HG02852 (cell line): ENCODE results near the gene INPP5K.
"Not testable (repeated sequence)": the region's sequence is repeated elsewhere in the genome, so short reads cannot be mapped to it uniquely, and the experiment has no call there.

Experiments used
- ATAC-seq: cut with Tn5 transposase; IDR thresholded peaks from one replicate; pipeline ENCODE4 v1.9.1; 2021; ENCODE audit warnings: mild to moderate bottlenecking, moderate library complexity; ENCODE audit not compliant: unreplicated experiment

Gene INPP5K

GRCh38 chr17:1548032-1548431 lies 31.6 kb upstream of the INPP5K start:
- ATAC-seq: no peak

DNA sequence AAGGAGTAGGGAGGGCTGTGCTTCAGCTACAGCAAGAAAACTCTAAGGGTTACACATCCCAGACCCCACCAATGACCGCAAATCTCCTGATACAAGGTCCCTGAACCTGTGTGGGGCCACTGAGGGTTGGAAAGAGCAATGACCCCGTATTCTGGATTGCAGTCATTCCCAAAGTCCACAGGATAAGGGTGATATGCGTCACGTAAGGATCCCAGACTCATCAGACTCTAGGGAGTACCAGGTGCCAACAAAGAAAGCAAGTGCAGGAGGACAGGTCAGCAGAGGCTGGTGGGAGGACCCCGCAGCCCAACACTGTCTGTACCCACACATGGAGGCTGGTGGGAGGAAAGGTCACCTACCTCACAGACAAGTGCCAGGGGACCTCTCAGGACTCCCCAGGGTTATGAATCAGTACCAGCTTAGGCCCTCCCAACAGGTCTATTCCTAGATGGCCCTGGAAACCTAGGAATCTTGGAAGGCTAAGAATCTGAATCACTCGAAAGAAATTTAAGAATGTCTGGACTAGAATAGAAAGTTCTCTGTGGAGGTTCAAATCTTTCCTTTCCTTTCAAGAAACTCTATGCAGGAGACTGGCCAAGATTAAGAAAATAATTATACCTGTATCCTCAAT lies 30.0 kb upstream of the INPP5K start:
- ATAC-seq: no peak

- ATAC-seq: no peak
Measured at GRCh38 chr17:1545618-1546017, 29.2 kb upstream of the INPP5K start.

- no peak for ATAC-seq
Measured at GRCh38 chr17:1542316-1542715, 25.9 kb upstream of the INPP5K start.

DNA sequence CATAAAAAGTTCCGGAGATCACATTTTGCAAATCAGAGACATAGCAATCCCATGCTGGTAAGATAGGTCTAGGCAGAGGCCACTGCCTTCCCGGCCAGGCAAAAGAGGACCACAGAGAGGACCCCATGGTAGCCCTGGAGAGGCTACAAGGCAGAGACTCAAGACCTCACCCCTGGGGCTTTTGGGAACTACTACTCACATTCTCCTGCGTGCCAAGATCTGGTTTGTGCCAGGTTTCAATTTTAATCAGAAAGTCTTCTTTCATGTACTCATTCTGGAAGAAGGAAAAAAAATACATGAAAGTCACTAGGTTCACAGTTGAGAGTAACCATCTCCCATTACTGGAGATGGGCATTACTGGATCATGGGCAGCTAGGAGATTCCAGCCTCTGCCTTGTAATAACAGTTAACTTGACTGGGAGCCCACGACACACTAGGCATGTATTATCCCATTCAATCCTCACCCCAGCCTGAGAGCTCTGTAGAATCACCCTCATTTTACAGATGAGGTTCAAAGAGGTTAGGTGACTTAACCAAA lies 25.0 kb upstream of the INPP5K start:
- no peak for ATAC-seq

DNA sequence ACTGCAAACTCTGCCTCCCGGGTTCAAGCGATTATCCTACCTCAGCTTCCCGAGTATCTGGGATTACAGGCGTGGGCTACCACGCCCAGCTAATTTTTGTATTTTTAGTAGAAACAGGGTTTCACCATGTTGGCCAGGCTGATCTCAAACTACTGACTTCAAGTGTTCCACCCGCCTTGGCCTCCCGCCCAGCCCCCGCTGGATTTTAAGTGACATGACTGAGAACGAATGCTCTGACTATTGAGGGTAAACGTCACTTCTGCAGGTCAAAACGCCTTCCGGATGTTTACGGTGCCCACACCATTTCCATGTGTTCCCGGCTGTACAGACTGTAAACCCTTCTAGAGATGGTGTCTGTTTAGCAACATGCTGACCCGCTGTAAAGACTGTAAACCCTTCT lies 23.4 kb upstream of the INPP5K start:
- ATAC-seq: no peak

GRCh38 chr17:1535737-1536136 lies 19.3 kb upstream of the INPP5K start:
- ATAC-seq: no peak

GRCh38 chr17:1533661-1534325 lies 17.4 kb upstream of the INPP5K start:
- ATAC-seq: no peak

DNA sequence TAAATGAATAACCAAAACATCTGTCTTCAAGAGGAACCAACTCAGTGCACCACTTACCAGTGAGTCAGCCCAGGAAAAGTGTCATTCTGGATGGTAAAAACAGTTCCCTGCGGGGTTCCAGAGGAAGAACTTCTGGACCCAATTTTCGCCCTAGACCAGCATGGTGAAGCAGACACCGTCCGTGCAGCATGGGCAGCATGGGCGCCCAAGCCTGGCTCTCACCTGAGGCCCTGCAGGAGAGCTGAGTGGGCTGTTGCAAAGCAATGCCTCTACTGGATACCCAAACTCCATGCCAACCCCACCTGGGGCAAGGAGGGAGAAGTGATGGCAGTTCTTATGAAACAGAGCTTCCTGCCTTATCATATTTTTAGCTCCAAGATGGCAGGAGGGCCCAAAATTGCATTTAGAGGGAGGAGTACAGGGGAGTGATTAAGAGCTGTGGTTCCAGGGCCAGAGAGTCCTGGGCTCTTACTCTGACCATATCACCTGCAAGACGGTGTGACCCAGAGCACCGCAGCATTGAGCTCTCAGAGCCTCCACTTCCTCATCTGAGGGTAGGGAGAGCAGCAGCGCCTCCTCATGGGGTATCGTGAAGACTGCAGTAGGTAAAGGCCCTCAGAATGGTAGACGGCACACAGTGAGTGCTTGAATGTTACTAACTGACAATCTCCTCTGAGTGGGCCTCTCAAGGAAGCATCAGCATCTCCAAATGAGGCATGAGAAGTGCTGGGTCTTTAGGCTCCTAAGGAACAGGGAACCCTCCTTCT lies 16.6 kb upstream of the INPP5K start:
- no peak for ATAC-seq

DNA sequence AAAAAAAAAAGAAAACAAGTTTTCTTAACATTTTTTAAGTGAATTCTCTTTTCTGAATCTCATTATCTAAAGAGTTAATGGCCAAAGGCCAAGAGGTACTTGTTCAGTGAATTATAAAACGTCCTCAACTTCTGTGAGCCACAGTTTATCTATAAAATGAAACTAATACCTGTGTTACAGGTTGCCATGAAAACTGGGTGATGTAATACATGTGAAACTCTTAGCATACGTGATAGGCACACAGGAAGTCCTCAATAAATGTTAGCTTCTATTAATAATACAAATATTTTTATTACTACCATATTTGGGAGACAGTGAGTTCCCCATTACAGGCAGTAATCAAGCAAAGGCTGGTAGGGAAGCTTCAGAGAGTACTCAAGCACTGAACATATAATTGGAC lies 13.5 kb upstream of the INPP5K start:
- ATAC-seq: no peak

- ATAC-seq: not testable (repeated sequence)
Measured at GRCh38 chr17:1526876-1527275, 10.5 kb upstream of the INPP5K start.

DNA sequence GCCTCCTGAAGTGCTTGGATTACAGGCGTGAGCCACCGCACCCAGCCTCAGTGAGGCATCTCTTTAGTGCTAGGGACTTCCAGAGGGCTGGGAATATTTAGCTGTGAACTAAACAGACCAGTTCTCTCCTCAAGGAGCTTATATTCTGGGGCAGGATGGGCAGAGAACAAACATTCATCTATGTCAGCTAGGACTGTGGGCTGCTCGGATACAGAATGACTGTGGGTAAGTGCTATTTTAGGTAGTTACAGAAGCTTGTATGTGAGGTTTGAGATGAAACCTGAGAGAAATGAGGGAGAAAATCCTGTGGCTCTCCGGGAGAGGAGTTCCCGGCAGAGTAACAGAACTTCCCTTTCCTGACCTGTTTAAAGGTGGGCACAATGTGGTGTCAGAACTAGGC lies 6.2 kb upstream of the INPP5K start:
- ATAC-seq: no peak

GRCh38 chr17:1521086-1521640 lies 4.8 kb upstream of the INPP5K start:
- no peak for ATAC-seq

GRCh38 chr17:1519678-1520077 lies 3.3 kb upstream of the INPP5K start:
- ATAC-seq: no peak

GRCh38 chr17:1518410-1518809 lies 2.0 kb upstream of the INPP5K start:
- no peak for ATAC-seq

GRCh38 chr17:1515640-1516387 lies 598 bp downstream of the INPP5K start:
- ATAC-seq: peak; percentile 17

DNA sequence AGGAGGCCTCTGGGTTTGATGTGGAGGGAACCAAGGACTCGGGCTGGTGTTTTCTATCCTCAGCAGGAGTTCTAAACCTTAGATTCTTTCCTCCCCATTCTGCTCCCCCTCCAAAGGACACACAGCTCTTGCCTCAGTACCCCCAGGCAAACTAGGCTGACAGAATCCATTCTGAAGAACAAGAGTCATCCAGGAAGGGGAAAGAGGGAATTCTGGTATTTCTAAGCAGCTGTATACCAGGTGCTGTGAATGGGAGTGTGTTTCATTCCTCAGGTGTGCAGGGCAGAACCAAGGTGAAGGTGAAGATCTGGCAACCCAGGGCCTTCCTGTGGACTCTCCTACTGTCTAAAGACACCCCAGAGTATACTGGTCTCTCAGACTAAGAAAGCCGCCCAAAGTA lies 4.1 kb downstream of the INPP5K start:
- no peak for ATAC-seq

GRCh38 chr17:1511756-1512321 lies 4.6 kb downstream of the INPP5K start:
- no peak for ATAC-seq

GRCh38 chr17:1511290-1511689 lies 5.1 kb downstream of the INPP5K start:
- no peak for ATAC-seq

GRCh38 chr17:1509290-1509881 lies 7.0 kb downstream of the INPP5K start:
- ATAC-seq: no peak
